K562 (cell line): ENCODE results near the gene GABRR2. TPM values are rescaled to one million over a fixed set of nuclear protein-coding genes. Genes with fewer than 3 reads are reported as not detected.

ENCODE experiments used
- ATAC-seq: fragments of 200-7000 bp; cut with Tn5 transposase; 3 replicates; pipeline ENCODE4 v1.9.1; 2020; ENCODE audit warnings: moderate library complexity
- BruUV-seq: library from RNA; stranded (reverse); fragments of 400-500 nt; replicated peaks from 2 replicates; lab custom pipeline; 2021; lab: Mats Ljungman, UMichigan
- CTCF ChIA-PET: fragments of 300-600 bp; formaldehyde crosslinking; extraction: SDS; loops from one replicate; lab custom pipeline; 2021; ENCODE audit warnings: low intra/inter-chr PET ratio; lab: Yijun Ruan, JAX
- POLR2A ChIA-PET: fragments of 300-600, 350-650 bp; sonication (Branson Sonifier 250); formaldehyde crosslinking; extraction: SDS; loops from one replicate; lab custom pipeline; 2021; ENCODE audit warnings: antibody characterized with exemption, inconsistent platforms; lab: Yijun Ruan, JAX
- DNase-seq, 4 experiments: peaks; one replicate each; pipeline versions ENCODE4 v3.0.0 to v3.0.0-alpha.2; 2011 to 2018; ENCODE audit warnings: low spot score in 3 of 4, mixed read lengths in 3 of 4; ENCODE audit errors: extremely low read depth in 1 of 4
- FAIRE-seq: peaks from 2 replicates; lab custom pipeline; 2011; peaks lifted over from hg19 to GRCh38; lab: Jason Lieb, UNC
- H2AFZ ChIP-seq: 2 replicates; pipeline ENCODE4 v1.6.0; 2011; ENCODE audit warnings: low read depth, low read length, control low read depth, inconsistent platforms
- H3K27ac ChIP-seq: fragments of 200-600 bp; 3 replicates; pipeline ENCODE4 v1.8.0; 2011; ENCODE audit warnings: low read depth, mild to moderate bottlenecking, control low read depth, inconsistent platforms, low read length, moderate library complexity, mixed read lengths; ENCODE audit errors: extremely low read depth
- H3K27me3 ChIP-seq, 2 experiments: fragments of 300-600 bp in 1 of 2; 2 replicates in 1 of 2; 3 replicates in 1 of 2; pipeline versions ENCODE4 v1.6.0 to v1.8.0; 2011; ENCODE audit warnings: inconsistent platforms in 2 of 2, low read length in 2 of 2, mild to moderate bottlenecking in 1 of 2, mixed read lengths in 1 of 2, moderate library complexity in 1 of 2; ENCODE audit not compliant: control insufficient read depth in 2 of 2, insufficient read depth in 2 of 2
- H3K36me3 ChIP-seq: fragments of 300-600 bp; 3 replicates; pipeline ENCODE4 v1.8.0; 2011; ENCODE audit warnings: mild to moderate bottlenecking, low read length, inconsistent platforms; ENCODE audit not compliant: control insufficient read depth, insufficient read depth
- H3K4me1 ChIP-seq, 2 experiments: fragments of 200-600 bp in 1 of 2; replicated peaks in 1 of 2; 2 replicates in 1 of 2; 3 replicates in 1 of 2; pipeline versions ENCODE4 v1.5.1 to v1.8.0; 2011; ENCODE audit warnings: inconsistent platforms in 2 of 2, low read length in 2 of 2, mild to moderate bottlenecking in 1 of 2, mixed read lengths in 1 of 2, moderate library complexity in 1 of 2; ENCODE audit not compliant: control insufficient read depth in 2 of 2, insufficient read depth in 2 of 2
- H3K4me2 ChIP-seq: 2 replicates; pipeline ENCODE4 v1.6.1; 2011; ENCODE audit warnings: low read length, control low read depth, inconsistent platforms, mixed read lengths; ENCODE audit not compliant: insufficient read depth
- H3K4me3 ChIP-seq: fragments of 200-600 bp; sonication (generic), shearing (Covaris generic); 2 replicates; pipeline ENCODE4 v1.5.1; 2016; ENCODE audit warnings: control low read depth, inconsistent platforms
- H3K79me2 ChIP-seq: fragments of 200-600 bp; 3 replicates; pipeline ENCODE4 v1.8.0; 2011; ENCODE audit warnings: low read length, inconsistent platforms; ENCODE audit not compliant: control insufficient read depth, insufficient read depth
- H3K9ac ChIP-seq, 2 experiments: 2 replicates each; pipeline versions ENCODE4 v1.6.0 to v1.6.1; 2011; ENCODE audit warnings: low read depth in 2 of 2, low read length in 2 of 2, control low read depth in 1 of 2, inconsistent platforms in 1 of 2, mild to moderate bottlenecking in 1 of 2, mixed read lengths in 1 of 2; ENCODE audit not compliant: insufficient read depth in 1 of 2
- H3K9me1 ChIP-seq: one replicate; pipeline ENCODE4 v1.6.0; 2011; ENCODE audit warnings: inconsistent platforms, mild to moderate bottlenecking, low read length, moderate library complexity; ENCODE audit not compliant: control insufficient read depth, insufficient read depth
- H3K9me3 ChIP-seq: replicated peaks from 2 replicates; pipeline ENCODE4 v1.5.1; 2011; ENCODE audit warnings: low read depth, low read length, inconsistent platforms; ENCODE audit not compliant: control insufficient read depth, insufficient read depth
- H4K20me1 ChIP-seq: replicated peaks from 2 replicates; pipeline ENCODE4 v1.6.1; 2011; ENCODE audit warnings: low read length, inconsistent platforms, mixed read lengths; ENCODE audit not compliant: control insufficient read depth, insufficient read depth
- CREBBP ChIP-seq: IDR thresholded peaks from one replicate; pipeline ENCODE4 v1.6.1; 2012; ENCODE audit warnings: low read depth, mild to moderate bottlenecking, control low read depth, inconsistent platforms, low read length
- NR3C1 ChIP-seq: sonication (generic); formaldehyde crosslinking; IDR thresholded peaks from 2 replicates; pipeline ENCODE4 v1.8.1; 2022; ENCODE audit warnings: missing genetic modification reagents
- RAD21 ChIP-seq, 2 experiments: fragments of 250-450 bp in 1 of 2; fragments of 450-650 bp in 1 of 2; sonication (Bioruptor Pico) in 1 of 2; formaldehyde crosslinking in 1 of 2; IDR thresholded peaks in 1 of 2; conservative IDR thresholded peaks in 1 of 2; 2 replicates each; pipeline versions ENCODE4 v1.4.0 to v1.8.0; 2020 to 2022; ENCODE audit warnings: mild to moderate bottlenecking in 2 of 2, moderate library complexity in 1 of 2
- RBM34 ChIP-seq: fragments of 200-400 bp; formaldehyde crosslinking; IDR thresholded peaks from 2 replicates; pipeline ENCODE4 v1.6.1; 2018; ENCODE audit warnings: low read length, borderline replicate concordance; ENCODE audit not compliant: insufficient read depth
- SP2 ChIP-seq: IDR thresholded peaks from 2 replicates; pipeline ENCODE4 v1.6.1; 2011; ENCODE audit warnings: mild to moderate bottlenecking, low read depth, low read length, moderate library complexity; ENCODE audit not compliant: poor library complexity, severe bottlenecking; ENCODE audit errors: extremely low read depth
- ZNF274 ChIP-seq: IDR thresholded peaks from 2 replicates; pipeline ENCODE4 v1.6.1; 2011; ENCODE audit warnings: low read depth, mild to moderate bottlenecking, low read length, moderate library complexity, borderline replicate concordance
- WGBS: fragments of 100-300 bp; shearing (Covaris generic); methylation state at CpG from one replicate; pipeline ENCODE4 v1.1.6; 2016; ENCODE audit warnings: low coverage, mixed read lengths; ENCODE audit not compliant: insufficient coverage; ENCODE audit errors: missing lambda C conversion rate; 5-methylcytosine and 5-hydroxymethylcytosine counted together
- in situ Hi-C: fragments of 300-500 bp; cut with MboI; formaldehyde crosslinking; loops from 4 replicates; pipeline ENCODE4 v1.15.0; 2018; ENCODE audit warnings: inconsistent platforms, mixed read lengths
- intact Hi-C: fragments of 100-400 bp; cut with micrococcal nuclease; formaldehyde crosslinking; loops from 2 replicates; pipeline ENCODE4 v1.14.2; 2022
- polyA plus RNA-seq, 8 experiments: library from polyadenylated mRNA; depleted of rRNA in 4 of 8; stranded (reverse) in 5 of 8; unstranded in 3 of 8; fragments of >200 nt; fragmentation: Nextera tagmentation in 2 of 8; fragmentation: Illumina TruSeq in 1 of 8; extraction: Ambion mirVana in 2 of 8; extraction: Trizol in 1 of 8; gene quantifications; 2 replicates each; pipeline versions ENCODE4 v1.2.1 to v1.2.3, GENCODE V29; 2011 to 2014; ENCODE audit warnings: inconsistent platforms in 1 of 8, missing spikeins in 1 of 8
- total RNA-seq, 7 experiments: library from RNA; depleted of rRNA in 6 of 7; stranded (reverse); fragments of >200 nt in 6 of 7; fragmentation: Illumina TruSeq in 2 of 7; extraction: Trizol in 2 of 7; gene quantifications; 2 replicates each; pipeline versions ENCODE4 v1.2.1 to v1.2.3, GENCODE V29; 2011 to 2021; ENCODE audit warnings: low replicate concordance in 1 of 7
- TF ChIP-seq, protein P1 (sequence below): sonication (generic); formaldehyde crosslinking; IDR thresholded peaks from 2 replicates; pipeline ENCODE4 v1.8.0; 2022; ENCODE audit warnings: mild to moderate bottlenecking, missing genetic modification reagents
- TF ChIP-seq, protein P2 (sequence below), 2 experiments: IDR thresholded peaks; 2 replicates each; pipeline ENCODE4 v1.6.1; 2011; ENCODE audit warnings: borderline replicate concordance in 1 of 2, control low read depth in 1 of 2, low read depth in 1 of 2, low read length in 1 of 2, mild to moderate bottlenecking in 1 of 2, mixed read lengths in 1 of 2, moderate library complexity in 1 of 2; ENCODE audit not compliant: insufficient read depth in 1 of 2, insufficient read length in 1 of 2, poor library complexity in 1 of 2, severe bottlenecking in 1 of 2; ENCODE audit errors: extremely low read depth in 1 of 2

GABRR2 gene
- total and polyA plus RNA-seq, 9 of the 15 experiments (the other 6 are each of a cell fraction or from before 2014, with no cell fraction given): 0.09 to 0.13 (median 0.10) TPM; not detected in 6

DNA sequence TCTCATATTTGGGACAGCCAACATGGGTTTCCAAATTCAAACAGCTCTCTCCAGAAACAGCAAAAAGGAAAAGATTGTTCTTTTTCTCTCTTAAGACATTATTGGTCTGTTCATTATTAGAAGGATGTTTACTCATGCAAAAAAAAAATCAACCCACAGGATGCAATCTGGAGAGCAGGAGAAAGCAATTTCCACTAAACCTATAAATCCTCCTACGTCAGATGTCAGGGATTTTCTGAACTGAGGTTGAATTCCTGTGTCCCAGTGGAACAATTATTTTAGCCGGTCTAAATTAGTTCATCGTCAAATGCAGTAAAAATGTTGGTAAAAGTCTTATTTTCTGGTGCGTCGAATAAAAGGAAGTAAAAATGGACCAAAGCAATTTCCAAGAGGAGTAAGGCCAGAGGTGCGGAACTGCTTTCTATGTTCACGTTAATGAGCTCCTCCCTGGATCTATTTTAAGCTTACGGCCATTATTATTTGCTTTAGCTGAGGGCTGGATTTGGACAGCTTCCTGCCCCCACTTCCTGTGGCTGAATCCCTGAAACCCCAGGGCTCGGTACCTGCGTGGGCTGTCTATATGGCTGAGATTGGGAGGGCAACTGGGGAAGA lies 97.7 kb downstream of the GABRR2 start, which contains the start of gene GABRR1 (continued):
- TF ChIP-seq, protein P1, sequence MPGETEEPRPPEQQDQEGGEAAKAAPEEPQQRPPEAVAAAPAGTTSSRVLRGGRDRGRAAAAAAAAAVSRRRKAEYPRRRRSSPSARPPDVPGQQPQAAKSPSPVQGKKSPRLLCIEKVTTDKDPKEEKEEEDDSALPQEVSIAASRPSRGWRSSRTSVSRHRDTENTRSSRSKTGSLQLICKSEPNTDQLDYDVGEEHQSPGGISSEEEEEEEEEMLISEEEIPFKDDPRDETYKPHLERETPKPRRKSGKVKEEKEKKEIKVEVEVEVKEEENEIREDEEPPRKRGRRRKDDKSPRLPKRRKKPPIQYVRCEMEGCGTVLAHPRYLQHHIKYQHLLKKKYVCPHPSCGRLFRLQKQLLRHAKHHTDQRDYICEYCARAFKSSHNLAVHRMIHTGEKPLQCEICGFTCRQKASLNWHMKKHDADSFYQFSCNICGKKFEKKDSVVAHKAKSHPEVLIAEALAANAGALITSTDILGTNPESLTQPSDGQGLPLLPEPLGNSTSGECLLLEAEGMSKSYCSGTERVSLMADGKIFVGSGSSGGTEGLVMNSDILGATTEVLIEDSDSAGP (CRISPR knock-in tag): no peak
- TF ChIP-seq, protein P2, sequence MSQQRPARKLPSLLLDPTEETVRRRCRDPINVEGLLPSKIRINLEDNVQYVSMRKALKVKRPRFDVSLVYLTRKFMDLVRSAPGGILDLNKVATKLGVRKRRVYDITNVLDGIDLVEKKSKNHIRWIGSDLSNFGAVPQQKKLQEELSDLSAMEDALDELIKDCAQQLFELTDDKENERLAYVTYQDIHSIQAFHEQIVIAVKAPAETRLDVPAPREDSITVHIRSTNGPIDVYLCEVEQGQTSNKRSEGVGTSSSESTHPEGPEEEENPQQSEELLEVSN (IDR thresholded peaks at IDR 0.05; ENCODE audit: borderline replicate concordance in 1 of 2, extremely low read depth in 1 of 2, insufficient read depth in 1 of 2, insufficient read length in 1 of 2, low read depth in 1 of 2, low read length in 1 of 2, poor library complexity in 1 of 2, severe bottlenecking in 1 of 2): no peak
- TF ChIP-seq, all 486 proteins: peak for 0

DNA sequence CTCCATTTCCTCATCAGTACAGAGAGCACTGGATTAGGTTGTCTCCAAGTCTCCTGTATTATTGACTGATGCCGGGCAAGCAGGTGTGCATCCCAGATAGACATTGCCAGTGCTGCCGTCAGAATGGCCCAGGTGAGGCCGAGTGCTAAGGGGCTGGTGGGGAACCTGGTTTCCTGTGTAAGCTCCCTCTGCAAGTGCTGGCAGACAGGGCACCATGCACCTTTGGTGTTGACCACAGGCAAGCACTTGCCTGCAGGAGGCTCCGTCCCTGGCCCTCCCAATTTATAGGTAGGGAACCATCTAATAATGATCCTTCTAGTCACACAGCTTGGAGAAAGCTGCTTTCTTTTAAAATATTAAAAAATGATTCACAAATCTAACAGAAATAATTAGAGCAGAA lies 98.7 kb downstream of the GABRR2 start:
- WGBS: 2% methylated on average over 4 of the region's 4 CpGs
- Histone ChIP-seq H3K79me2 (no peaks in the 10 kb centered on the region), H3K4me1 (no peaks in the 10 kb centered on the region; a peak in 1 of 5 replicates), H3K9me1 (no peaks in the 10 kb centered on the region), H4K20me1 (no peaks in the 10 kb centered on the region), H3K36me3 (no peaks in the 10 kb centered on the region), H3K27ac (no peak overlapping the region), H3K27me3 (peaks cover 13 to 29% of the 10 kb centered on the region in 2 experiments; a peak in 4 of 5 replicates), H2AFZ (no peak overlapping the region), H3K4me2 (no peak overlapping the region), H3K4me3 (no peak overlapping the region), H3K9ac (no peak overlapping the region), H3K9me3 (no peaks in the 10 kb centered on the region)
- POLR2A ChIA-PET: no interaction called here
- DNase-seq: no peak
- no peak for ATAC-seq
- no peak for TF ChIP-seq CREBBP
- no peak for TF ChIP-seq SP2
- no peak for TF ChIP-seq ZNF274
- TF ChIP-seq RAD21 (CRISPR knock-in tag; conservative IDR thresholded peaks at IDR 0.05 in 1 of 2, IDR thresholded peaks at IDR 0.05 in 1 of 2): no peak
- TF ChIP-seq NR3C1: no peak
- no peak for TF ChIP-seq RBM34
- no TSS peak for BruUV-seq
- intact Hi-C loops (no loop called here), in situ Hi-C loops (no loop called here)
- FAIRE-seq: no peak
- CTCF ChIA-PET: no interaction called here
